PFSK-1 (cell line): ENCODE results near the gene RTEL1.

Source experiments
- POLR2AphosphoS5 ChIP-seq: IDR thresholded peaks from 2 replicates; pipeline ENCODE4 v1.6.1; 2012; ENCODE audit warnings: low read depth, mild to moderate bottlenecking, control low read depth, low read length, moderate library complexity
- TAF1 ChIP-seq: IDR thresholded peaks from 2 replicates; pipeline ENCODE4 v1.6.1; 2012; ENCODE audit warnings: low read length, control low read depth, borderline replicate concordance; ENCODE audit not compliant: insufficient read depth
- TF ChIP-seq, protein P1 (sequence below), 2 experiments: IDR thresholded peaks; 2 replicates each; pipeline versions ENCODE4 v1.6.1 to v1.8.0; 2011 to 2012; ENCODE audit warnings: low read depth in 2 of 2, low read length in 2 of 2, control low read depth in 1 of 2, inconsistent platforms in 1 of 2, mild to moderate bottlenecking in 1 of 2, moderate library complexity in 1 of 2; ENCODE audit not compliant: insufficient read depth in 1 of 2

DNA sequence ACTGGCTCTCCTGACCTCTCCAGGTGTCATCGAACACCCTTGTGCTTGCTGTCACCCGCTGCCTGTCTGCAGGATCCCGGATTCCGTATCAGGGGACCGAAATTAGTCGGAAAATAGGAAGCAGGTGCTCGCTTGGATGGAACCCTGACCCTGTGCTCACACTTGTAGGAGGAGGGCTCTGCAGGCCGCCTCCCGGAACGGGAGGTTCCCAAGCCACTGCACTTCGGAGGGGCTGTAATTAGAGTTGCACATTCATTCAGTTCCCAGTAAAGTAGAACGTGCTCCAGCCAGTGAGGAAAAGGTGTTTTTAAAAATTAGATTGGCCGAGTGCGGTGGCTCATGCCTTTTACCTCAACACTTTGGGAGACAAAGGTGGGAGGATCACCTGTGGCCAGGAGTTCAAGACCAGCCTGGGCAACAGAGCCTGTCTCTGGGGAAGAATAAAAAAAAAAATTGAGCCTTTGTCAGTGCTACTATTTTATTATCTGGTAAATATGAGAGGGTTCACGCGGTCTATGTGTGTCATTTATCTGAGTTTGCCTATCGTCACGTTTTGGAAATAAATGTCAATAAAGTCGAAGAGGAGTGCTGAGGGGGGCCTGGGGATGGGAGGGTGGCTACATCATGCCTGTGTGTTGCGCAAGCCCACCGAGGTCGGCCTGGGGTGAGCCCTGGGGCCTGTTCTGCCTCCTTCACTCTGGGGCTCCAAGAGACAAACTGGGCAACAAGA, 29.7 kb upstream of the RTEL1 start:
- peak; percentile 97 for TF ChIP-seq TAF1
- no peak for TF ChIP-seq POLR2AphosphoS5
- TF ChIP-seq, protein P1, sequence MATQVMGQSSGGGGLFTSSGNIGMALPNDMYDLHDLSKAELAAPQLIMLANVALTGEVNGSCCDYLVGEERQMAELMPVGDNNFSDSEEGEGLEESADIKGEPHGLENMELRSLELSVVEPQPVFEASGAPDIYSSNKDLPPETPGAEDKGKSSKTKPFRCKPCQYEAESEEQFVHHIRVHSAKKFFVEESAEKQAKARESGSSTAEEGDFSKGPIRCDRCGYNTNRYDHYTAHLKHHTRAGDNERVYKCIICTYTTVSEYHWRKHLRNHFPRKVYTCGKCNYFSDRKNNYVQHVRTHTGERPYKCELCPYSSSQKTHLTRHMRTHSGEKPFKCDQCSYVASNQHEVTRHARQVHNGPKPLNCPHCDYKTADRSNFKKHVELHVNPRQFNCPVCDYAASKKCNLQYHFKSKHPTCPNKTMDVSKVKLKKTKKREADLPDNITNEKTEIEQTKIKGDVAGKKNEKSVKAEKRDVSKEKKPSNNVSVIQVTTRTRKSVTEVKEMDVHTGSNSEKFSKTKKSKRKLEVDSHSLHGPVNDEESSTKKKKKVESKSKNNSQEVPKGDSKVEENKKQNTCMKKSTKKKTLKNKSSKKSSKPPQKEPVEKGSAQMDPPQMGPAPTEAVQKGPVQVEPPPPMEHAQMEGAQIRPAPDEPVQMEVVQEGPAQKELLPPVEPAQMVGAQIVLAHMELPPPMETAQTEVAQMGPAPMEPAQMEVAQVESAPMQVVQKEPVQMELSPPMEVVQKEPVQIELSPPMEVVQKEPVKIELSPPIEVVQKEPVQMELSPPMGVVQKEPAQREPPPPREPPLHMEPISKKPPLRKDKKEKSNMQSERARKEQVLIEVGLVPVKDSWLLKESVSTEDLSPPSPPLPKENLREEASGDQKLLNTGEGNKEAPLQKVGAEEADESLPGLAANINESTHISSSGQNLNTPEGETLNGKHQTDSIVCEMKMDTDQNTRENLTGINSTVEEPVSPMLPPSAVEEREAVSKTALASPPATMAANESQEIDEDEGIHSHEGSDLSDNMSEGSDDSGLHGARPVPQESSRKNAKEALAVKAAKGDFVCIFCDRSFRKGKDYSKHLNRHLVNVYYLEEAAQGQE (IDR thresholded peaks at IDR 0.05; ENCODE audit: insufficient read depth in 1 of 2, low read depth in 2 of 2, low read length in 2 of 2), result peak in 1 of 2 experiments; percentile 43; a peak in 1 of 4 replicates
